Calu3 (cell line): ENCODE results near the gene AIM2. TPM values are rescaled to one million over a fixed set of nuclear protein-coding genes. Genes with fewer than 3 reads are reported as not detected.
"Not testable (repeated sequence)": the region's sequence is repeated elsewhere in the genome, so short reads cannot be mapped to it uniquely, and the experiment has no call there.

ENCODE experiments used
- BruUV-seq: library from RNA; stranded (reverse); fragments of 400-500 nt; replicated peaks from 2 replicates; lab custom pipeline; 2021; lab: Mats Ljungman, UMichigan
- CTCF ChIA-PET: fragments of 300-600 bp; sonication (Branson Sonifier 250); formaldehyde crosslinking; loops from one replicate; lab custom pipeline; 2022; ENCODE audit warnings: antibody characterized with exemption; lab: Charles Lee
- DNase-seq: peaks from one replicate; pipeline ENCODE4 v3.0.0; 2022
- H3K27ac Mint-ChIP-seq: one replicate; pipeline ENCODE4 v1.8.0; 2022; ENCODE audit warnings: mixed read lengths; ENCODE audit not compliant: unreplicated experiment
- H3K27me3 Mint-ChIP-seq: one replicate; pipeline ENCODE4 v1.8.0; 2022; ENCODE audit warnings: mixed read lengths; ENCODE audit not compliant: unreplicated experiment
- H3K36me3 Mint-ChIP-seq: one replicate; pipeline ENCODE4 v1.8.0; 2022; ENCODE audit warnings: mild to moderate bottlenecking, moderate library complexity, mixed read lengths; ENCODE audit not compliant: insufficient read depth, unreplicated experiment
- H3K4me1 Mint-ChIP-seq: one replicate; pipeline ENCODE4 v1.8.0; 2022; ENCODE audit warnings: mild to moderate bottlenecking, low read depth, mixed read lengths; ENCODE audit not compliant: unreplicated experiment
- H3K4me3 Mint-ChIP-seq: one replicate; pipeline ENCODE4 v1.8.0; 2022; ENCODE audit warnings: mild to moderate bottlenecking, low read depth, moderate library complexity, mixed read lengths; ENCODE audit not compliant: unreplicated experiment
- H3K9me3 Mint-ChIP-seq: one replicate; pipeline ENCODE4 v1.8.0; 2022; ENCODE audit warnings: low read depth, mixed read lengths; ENCODE audit not compliant: unreplicated experiment
- CTCF ChIP-seq: fragments of 200-600 bp; IDR thresholded peaks from one replicate; pipeline ENCODE4 v1.8.0; 2022; ENCODE audit warnings: antibody characterized with exemption; ENCODE audit not compliant: unreplicated experiment
- intact Hi-C: fragments of 100-400 bp; cut with micrococcal nuclease; formaldehyde crosslinking; loops from one replicate; pipeline ENCODE4 v1.10.0; 2022; ENCODE audit not compliant: unreplicated experiment
- total RNA-seq: library from RNA; stranded (reverse); gene quantifications from 2 replicates; pipeline ENCODE4 v1.2.3, GENCODE V29; 2022

Gene AIM2
- total RNA-seq, 1 experiment from 2014 or later, result not detected

GRCh38 chr1:159055181-159055641, 21.4 kb downstream of the AIM2 start:
- intact Hi-C loops, result no loop called here
- Mint-ChIP-seq H3K36me3 (no peaks in the 10 kb centered on the region), H3K9me3 (no peaks in the 10 kb centered on the region), H3K27ac (no peak overlapping the region), H3K4me1 (no peaks in the 10 kb centered on the region), H3K4me3 (no peak overlapping the region), H3K27me3 (no peaks in the 10 kb centered on the region)
- TF ChIP-seq CTCF, result no peak
- no TSS peak for BruUV-seq
- DNase-seq, result no peak
- CTCF ChIA-PET, result no interaction called here

DNA sequence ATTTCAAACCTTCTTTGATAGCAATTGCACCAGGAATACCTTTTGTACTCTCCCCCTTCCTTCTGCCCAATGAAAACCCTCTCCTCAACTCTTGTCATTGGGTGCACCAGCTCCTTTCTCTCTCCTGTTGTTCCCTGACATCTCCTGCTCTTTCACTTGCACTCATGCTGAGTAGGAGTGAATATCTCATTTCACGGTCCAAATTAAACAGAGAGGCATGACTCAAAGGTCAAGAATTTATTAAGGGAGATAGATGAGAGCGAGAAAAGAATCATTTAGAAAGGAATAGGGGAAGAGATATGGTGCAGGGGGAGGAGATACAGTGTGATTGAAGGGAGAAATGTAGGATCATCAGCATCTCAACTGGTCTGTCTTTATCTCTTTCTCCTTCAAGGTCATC, 22.1 kb downstream of the AIM2 start:
- no peak for DNase-seq
- H3K36me3 Mint-ChIP-seq, result peaks cover 5% of the 10 kb centered on the region
- TF ChIP-seq CTCF, result no peak
- no peaks in the 10 kb centered on the region for H3K27me3 Mint-ChIP-seq
- H3K4me3 Mint-ChIP-seq, result no peak overlapping the region
- no peaks in the 10 kb centered on the region for H3K9me3 Mint-ChIP-seq
- no peaks in the 10 kb centered on the region for H3K4me1 Mint-ChIP-seq
- intact Hi-C loops, result no loop called here
- CTCF ChIA-PET, result no interaction called here
- no TSS peak for BruUV-seq
- H3K27ac Mint-ChIP-seq, result no peak overlapping the region

GRCh38 chr1:159051436-159051835, 25.1 kb downstream of the AIM2 start:
- CTCF ChIA-PET, result no interaction called here

GRCh38 chr1:159046486-159046885, 30.1 kb downstream of the AIM2 start:
- CTCF ChIA-PET, intact Hi-C loops, H3K9me3 Mint-ChIP-seq, H3K27me3 Mint-ChIP-seq, BruUV-seq, H3K4me3 Mint-ChIP-seq, H3K4me1 Mint-ChIP-seq, DNase-seq, H3K27ac Mint-ChIP-seq: not testable (repeated sequence)
- H3K36me3 Mint-ChIP-seq, result peaks cover 11% of the 10 kb centered on the region

More at GRCh38 chr1:159051436-159051835, 25.1 kb downstream of the AIM2 start:
- no peak for DNase-seq
- no peaks in the 10 kb centered on the region for H3K27me3 Mint-ChIP-seq
- no peak overlapping the region for H3K4me3 Mint-ChIP-seq
- no peak for TF ChIP-seq CTCF
- H3K9me3 Mint-ChIP-seq, result no peaks in the 10 kb centered on the region
- H3K27ac Mint-ChIP-seq, result no peak overlapping the region
- intact Hi-C loops, result no loop called here
- peaks cover 8% of the 10 kb centered on the region for H3K36me3 Mint-ChIP-seq
- BruUV-seq, result no TSS peak
- H3K4me1 Mint-ChIP-seq, result no peaks in the 10 kb centered on the region

DNA sequence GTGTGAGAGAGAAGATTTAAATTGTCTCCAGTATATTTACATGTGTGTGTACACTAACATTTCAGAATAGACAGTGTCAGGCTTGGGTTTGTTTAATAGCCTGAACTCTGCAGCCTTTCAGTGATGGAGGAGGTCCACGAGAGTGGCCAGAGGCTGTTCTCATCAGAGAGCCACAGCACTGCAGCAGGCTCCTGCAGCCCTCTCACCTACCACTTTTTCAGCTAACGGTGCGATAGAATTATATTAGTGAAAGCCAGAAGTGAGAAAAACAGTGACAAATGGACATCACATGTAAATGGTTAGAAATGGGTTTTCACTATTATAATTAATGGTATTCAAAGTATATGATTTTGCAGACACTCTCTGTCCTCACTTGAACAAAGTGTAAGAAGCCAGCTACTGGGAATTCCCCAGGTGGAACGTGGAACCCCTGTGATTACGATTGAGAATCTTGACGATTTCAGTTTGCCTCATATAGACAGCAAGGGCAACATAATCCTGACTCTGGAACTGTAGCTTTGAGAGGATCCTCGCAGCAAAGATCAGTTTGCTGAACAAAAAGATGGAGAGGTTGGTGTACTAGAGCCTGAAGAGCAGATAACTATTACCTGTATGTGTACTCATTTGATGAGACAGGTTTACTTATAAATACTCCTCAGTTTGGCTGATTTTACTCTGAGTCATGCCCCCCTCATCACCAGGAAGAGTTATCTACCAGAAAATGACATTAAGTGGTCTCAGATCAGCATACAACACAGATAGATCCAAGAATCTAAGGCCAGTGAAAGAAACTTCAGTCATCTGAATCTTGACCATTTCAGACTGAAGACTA, 35.5 kb downstream of the AIM2 start:
- Mint-ChIP-seq H3K4me3 (no peak overlapping the region), H3K27ac (no peak overlapping the region), H3K36me3 (no peaks in the 10 kb centered on the region), H3K27me3 (no peaks in the 10 kb centered on the region), H3K4me1 (no peaks in the 10 kb centered on the region), H3K9me3 (no peaks in the 10 kb centered on the region)
- intact Hi-C loops, result no loop called here
- CTCF ChIA-PET, result interaction anchor here (0.6 kb wide), 1 partner anchor 1067 kb away, joined by 5 read pairs; no protein-coding TSS in a partner anchor
- TF ChIP-seq CTCF, result no peak
- BruUV-seq, result no TSS peak
- DNase-seq, result no peak
